HG03575 (cell line): Measurements from ENCODE around the gene JARID2.

Experiments
- ATAC-seq: cut with Tn5 transposase; IDR thresholded peaks from one replicate; pipeline ENCODE4 v1.9.1; 2021; ENCODE audit not compliant: unreplicated experiment, insufficient number of reproducible peaks, low FRiP score; ENCODE audit errors: extremely low read depth

The JARID2 gene

GRCh38 chr6:15420959-15421438 is 175.1 kb downstream of the JARID2 start:
- no peak for ATAC-seq

- no peak for ATAC-seq
Observed at GRCh38 chr6:15421945-15422733, 176.3 kb downstream of the JARID2 start.

- no peak for ATAC-seq
Observed at GRCh38 chr6:15423286-15423993, 177.6 kb downstream of the JARID2 start.

- no peak for ATAC-seq
Observed at GRCh38 chr6:15425947-15426346, 180.1 kb downstream of the JARID2 start.

- no peak for ATAC-seq
Observed at GRCh38 chr6:15426395-15426794, 180.5 kb downstream of the JARID2 start.

GRCh38 chr6:15426901-15427300 is 181.0 kb downstream of the JARID2 start:
- ATAC-seq = no peak

GRCh38 chr6:15427331-15428070 is 181.6 kb downstream of the JARID2 start:
- no peak for ATAC-seq

GRCh38 chr6:15429141-15430110 is 183.6 kb downstream of the JARID2 start:
- ATAC-seq = no peak

- no peak for ATAC-seq
Observed at GRCh38 chr6:15430186-15430585, 184.3 kb downstream of the JARID2 start.

GRCh38 chr6:15430931-15431405 is 185.1 kb downstream of the JARID2 start:
- ATAC-seq = no peak

- ATAC-seq = no peak
Observed at GRCh38 chr6:15431762-15432483, 186.1 kb downstream of the JARID2 start.

- ATAC-seq = no peak
Observed at GRCh38 chr6:15433511-15433861, 187.6 kb downstream of the JARID2 start.

GRCh38 chr6:15434263-15434662 is 188.4 kb downstream of the JARID2 start:
- no peak for ATAC-seq

GRCh38 chr6:15434823-15435380 is 189.0 kb downstream of the JARID2 start:
- ATAC-seq = no peak

GRCh38 chr6:15435468-15435867 is 189.6 kb downstream of the JARID2 start:
- ATAC-seq = no peak

- ATAC-seq = no peak
Observed at GRCh38 chr6:15436451-15436850, 190.6 kb downstream of the JARID2 start.

GRCh38 chr6:15437090-15437635 is 191.3 kb downstream of the JARID2 start:
- no peak for ATAC-seq
